H9 (cell line): Measurements from ENCODE around the gene RFPL3. TPM values are rescaled to one million over a fixed set of nuclear protein-coding genes. Genes with fewer than 3 reads are reported as not detected.

Experiments
- DNase-seq: peaks from one replicate; pipeline ENCODE4 v3.0.0-alpha.2; 2017
- H2AFZ ChIP-seq: one replicate; pipeline ENCODE4 v1.6.1; 2013; ENCODE audit warnings: mild to moderate bottlenecking, low read length, control low read depth, moderate library complexity
- H2AK5ac ChIP-seq: 2 replicates; pipeline ENCODE4 v1.6.1; 2013; ENCODE audit warnings: low read length, control low read depth, mixed read lengths; ENCODE audit not compliant: insufficient read length
- H2BK120ac ChIP-seq: one replicate; pipeline ENCODE4 v1.6.1; 2013; ENCODE audit warnings: low read depth, mild to moderate bottlenecking, low read length, control low read depth, inconsistent platforms; ENCODE audit not compliant: poor library complexity, severe bottlenecking
- H2BK12ac ChIP-seq: 2 replicates; pipeline ENCODE4 v1.6.1; 2013; ENCODE audit warnings: low read length, control low read depth, mixed read lengths, low read depth; ENCODE audit not compliant: insufficient read length
- H2BK15ac ChIP-seq: 2 replicates; pipeline ENCODE4 v1.6.1; 2013; ENCODE audit warnings: low read depth, low read length, control low read depth
- H2BK20ac ChIP-seq: one replicate; pipeline ENCODE4 v1.6.1; 2013; ENCODE audit warnings: low read depth, mild to moderate bottlenecking, low read length, control low read depth, inconsistent platforms; ENCODE audit not compliant: poor library complexity, severe bottlenecking
- H2BK5ac ChIP-seq: 2 replicates; pipeline ENCODE4 v1.6.1; 2013; ENCODE audit warnings: low read length, control low read depth, mixed read lengths; ENCODE audit not compliant: insufficient read length
- H3K14ac ChIP-seq: 2 replicates; pipeline ENCODE4 v1.6.1; 2013; ENCODE audit warnings: low read length, control low read depth; ENCODE audit not compliant: insufficient read depth
- H3K18ac ChIP-seq: 2 replicates; pipeline ENCODE4 v1.6.1; 2013; ENCODE audit warnings: low read depth, mild to moderate bottlenecking, mixed read lengths, low read length, control low read depth; ENCODE audit not compliant: insufficient read length
- H3K23ac ChIP-seq: 2 replicates; pipeline ENCODE4 v1.6.1; 2013; ENCODE audit warnings: low read length, control low read depth, mixed read lengths, low read depth; ENCODE audit not compliant: insufficient read length
- H3K23me2 ChIP-seq: 2 replicates; pipeline ENCODE4 v1.6.1; 2013; ENCODE audit warnings: low read depth, mild to moderate bottlenecking, mixed read lengths, low read length, control low read depth; ENCODE audit not compliant: insufficient read length, poor library complexity, severe bottlenecking
- H3K27ac ChIP-seq: 2 replicates; pipeline ENCODE4 v1.5.1; 2013; ENCODE audit warnings: low read length, control low read depth, mixed read lengths, low read depth; ENCODE audit not compliant: insufficient read length
- H3K27me3 ChIP-seq: 2 replicates; pipeline ENCODE4 v1.6.1; 2013; ENCODE audit warnings: low read length, control low read depth, inconsistent platforms; ENCODE audit not compliant: insufficient read depth
- H3K4ac ChIP-seq: 2 replicates; pipeline ENCODE4 v1.6.1; 2013; ENCODE audit warnings: low read depth, mild to moderate bottlenecking, control low read depth, inconsistent platforms, low read length, moderate library complexity
- H3K4me1 ChIP-seq: 2 replicates; pipeline ENCODE4 v1.6.1; 2013; ENCODE audit warnings: low read length, control low read depth, inconsistent platforms; ENCODE audit not compliant: insufficient read depth
- H3K4me2 ChIP-seq: 2 replicates; pipeline ENCODE4 v1.6.1; 2013; ENCODE audit warnings: low read length, control low read depth, mixed read lengths; ENCODE audit not compliant: insufficient read length, insufficient read depth
- H3K56ac ChIP-seq: 2 replicates; pipeline ENCODE4 v1.6.1; 2013; ENCODE audit warnings: low read depth, mild to moderate bottlenecking, mixed read lengths, low read length, control low read depth; ENCODE audit not compliant: insufficient read length
- H3K79me1 ChIP-seq: 2 replicates; pipeline ENCODE4 v1.6.1; 2013; ENCODE audit warnings: low read depth, mild to moderate bottlenecking, moderate library complexity, low read length, control low read depth, inconsistent platforms; ENCODE audit not compliant: insufficient read depth, poor library complexity, severe bottlenecking
- H3K79me2 ChIP-seq: 2 replicates; pipeline ENCODE4 v1.6.1; 2013; ENCODE audit warnings: low read length, control low read depth, inconsistent platforms; ENCODE audit not compliant: insufficient read depth
- H3K9ac ChIP-seq: 2 replicates; pipeline ENCODE4 v1.6.1; 2013; ENCODE audit warnings: low read length, control low read depth, mixed read lengths; ENCODE audit not compliant: insufficient read length; ENCODE audit errors: extremely low read depth
- H3K9me3 ChIP-seq: one replicate; pipeline ENCODE4 v1.6.1; 2013; ENCODE audit warnings: low read depth, low read length, inconsistent platforms; ENCODE audit not compliant: control insufficient read depth
- H3T11ph ChIP-seq: one replicate; pipeline ENCODE4 v1.6.1; 2013; ENCODE audit warnings: mild to moderate bottlenecking, low read length, control low read depth, inconsistent platforms
- H4K20me1 ChIP-seq: one replicate; pipeline ENCODE4 v1.6.1; 2013; ENCODE audit not compliant: control insufficient read depth, insufficient read length, insufficient read depth
- H4K5ac ChIP-seq: 2 replicates; pipeline ENCODE4 v1.6.1; 2013; ENCODE audit warnings: low read depth, mild to moderate bottlenecking, mixed read lengths, low read length, control low read depth; ENCODE audit not compliant: insufficient read length
- H4K8ac ChIP-seq: replicated peaks from 2 replicates; pipeline ENCODE4 v1.6.1; 2013; ENCODE audit warnings: low read length, control low read depth, mixed read lengths, low read depth; ENCODE audit not compliant: insufficient read length
- H4K91ac ChIP-seq: 2 replicates; pipeline ENCODE4 v1.6.1; 2013; ENCODE audit warnings: low read depth, mild to moderate bottlenecking, moderate library complexity, mixed read lengths, low read length, control low read depth; ENCODE audit not compliant: insufficient read length
- H3K27ac Mint-ChIP-seq, 3 experiments: 2 replicates in 2 of 3; 3 replicates in 1 of 3; pipeline ENCODE4 v1.8.0; 2020 to 2021; ENCODE audit warnings: mixed read lengths in 3 of 3, mild to moderate bottlenecking in 1 of 3, moderate library complexity in 1 of 3
- H3K27me3 Mint-ChIP-seq: 2 replicates; pipeline ENCODE4 v1.8.0; 2021; ENCODE audit warnings: low read depth, mild to moderate bottlenecking, moderate library complexity, mixed read lengths
- H3K36me3 Mint-ChIP-seq, 3 experiments: 2 replicates in 2 of 3; 3 replicates in 1 of 3; pipeline ENCODE4 v1.8.0; 2020 to 2021; ENCODE audit warnings: low read depth in 3 of 3, mixed read lengths in 3 of 3; ENCODE audit not compliant: insufficient read depth in 1 of 3
- H3K4me1 Mint-ChIP-seq, 2 experiments: 2 replicates each; pipeline ENCODE4 v1.8.0; 2020; ENCODE audit warnings: mixed read lengths in 2 of 2
- H3K4me3 Mint-ChIP-seq, 2 experiments: 2 replicates in 1 of 2; 3 replicates in 1 of 2; pipeline ENCODE4 v1.8.0; 2020 to 2021; ENCODE audit warnings: mild to moderate bottlenecking in 2 of 2, mixed read lengths in 2 of 2, moderate library complexity in 1 of 2
- H3K9me3 Mint-ChIP-seq, 2 experiments: 2 replicates in 1 of 2; 3 replicates in 1 of 2; pipeline ENCODE4 v1.8.0; 2020; ENCODE audit warnings: mild to moderate bottlenecking in 2 of 2, mixed read lengths in 2 of 2, moderate library complexity in 1 of 2
- CTCF ChIP-seq: fragments of 200-600 bp; sonication (generic); conservative IDR thresholded peaks from 3 replicates; pipeline ENCODE4 v1.8.0; 2021; ENCODE audit warnings: antibody characterized with exemption, mild to moderate bottlenecking
- WGBS: extraction: QIAGEN DNeasy Blood & Tissue Kit; methylation state at CpG from one replicate; pipeline ENCODE4 v1.1.7; 2013; ENCODE audit warnings: missing lambda C conversion rate, low lambda C conversion rate, mixed read lengths; ENCODE audit not compliant: insufficient read length; ENCODE audit errors: extremely low coverage; 5-methylcytosine and 5-hydroxymethylcytosine counted together
- total RNA-seq: library from RNA; stranded (reverse); gene quantifications from 2 replicates; pipeline ENCODE4 v1.2.1, GENCODE V29; 2021

RFPL3 gene
- total RNA-seq, 1 experiment from 2014 or later = not detected

DNA sequence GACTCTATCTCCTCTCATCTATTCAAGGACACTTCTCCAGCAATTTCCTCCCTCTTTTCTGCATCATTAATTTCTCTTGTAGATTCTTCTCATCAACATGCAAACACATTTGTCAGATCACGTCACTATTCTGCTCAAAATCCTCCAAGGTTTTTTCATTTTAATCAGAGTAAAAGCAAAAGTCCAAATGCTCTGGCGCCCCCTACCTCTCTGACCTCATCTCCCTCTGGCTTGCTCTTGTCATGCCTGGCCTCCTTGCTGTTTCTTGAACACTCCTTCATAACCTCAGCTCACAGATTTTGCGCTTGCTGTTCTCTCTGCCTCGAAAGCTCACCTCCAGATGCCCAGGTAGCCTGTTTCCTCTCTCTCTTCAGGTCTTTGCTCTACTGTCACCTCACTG lies 32.0 kb downstream of the RFPL3 start:
- Histone ChIP-seq H4K5ac (no peak overlapping the region), H3K79me2 (no peaks in the 10 kb centered on the region), H3K27me3 (no peaks in the 10 kb centered on the region), H3K56ac (no peak overlapping the region), H2BK15ac (no peak overlapping the region), H2BK120ac (no peak overlapping the region), H3K79me1 (no peaks in the 10 kb centered on the region), H2AK5ac (no peak overlapping the region), H3K23me2 (no peaks in the 10 kb centered on the region), H3K4me2 (no peak overlapping the region), H3K23ac (no peak overlapping the region), H3K9me3 (no peaks in the 10 kb centered on the region), H3T11ph (no peak overlapping the region), H3K4me1 (no peaks in the 10 kb centered on the region), H4K91ac (no peak overlapping the region), H4K8ac (no peak overlapping the region), H2BK5ac (no peak overlapping the region), H2AFZ (no peak overlapping the region), H3K27ac (no peak overlapping the region), H2BK12ac (no peak overlapping the region), H3K9ac (no peak overlapping the region), H3K14ac (no peak overlapping the region), H3K4ac (no peak overlapping the region), H3K18ac (no peak overlapping the region), H2BK20ac (peak overlapping the region; percentile 75), H4K20me1 (no peaks in the 10 kb centered on the region)
- no CpG with 5 or more reads among the region's 4 CpGs for WGBS
- no peak for DNase-seq
- H3K4me3 Mint-ChIP-seq = no peak overlapping the region
- H3K27me3 Mint-ChIP-seq = no peaks in the 10 kb centered on the region
- H3K36me3 Mint-ChIP-seq = peaks cover 35 to 84% (median 84%) of the 10 kb centered on the region in 3 experiments
- no peaks in the 10 kb centered on the region; a peak in 1 of 5 replicates for H3K9me3 Mint-ChIP-seq
- peak; percentile 72 for TF ChIP-seq CTCF
- no peaks in the 10 kb centered on the region; a peak in 1 of 4 replicates for H3K4me1 Mint-ChIP-seq
- peak overlapping the region in 1 of 3 experiments; percentile 32; a peak in 2 of 7 replicates for H3K27ac Mint-ChIP-seq
